GM18867 (cell line): ENCODE measurements around the gene BSCL2.
"Not testable (repeated sequence)": the region's sequence is repeated elsewhere in the genome, so short reads cannot be mapped to it uniquely, and the experiment has no call there.

Experiments
- ATAC-seq: cut with Tn5 transposase; IDR thresholded peaks from one replicate; pipeline ENCODE4 v1.9.1; 2021; ENCODE audit warnings: mild to moderate bottlenecking, moderate library complexity; ENCODE audit not compliant: unreplicated experiment

BSCL2 gene

GRCh38 chr11:62664405-62665074 is 42.7 kb downstream of the BSCL2 start:
- peak; percentile 28 for ATAC-seq

DNA sequence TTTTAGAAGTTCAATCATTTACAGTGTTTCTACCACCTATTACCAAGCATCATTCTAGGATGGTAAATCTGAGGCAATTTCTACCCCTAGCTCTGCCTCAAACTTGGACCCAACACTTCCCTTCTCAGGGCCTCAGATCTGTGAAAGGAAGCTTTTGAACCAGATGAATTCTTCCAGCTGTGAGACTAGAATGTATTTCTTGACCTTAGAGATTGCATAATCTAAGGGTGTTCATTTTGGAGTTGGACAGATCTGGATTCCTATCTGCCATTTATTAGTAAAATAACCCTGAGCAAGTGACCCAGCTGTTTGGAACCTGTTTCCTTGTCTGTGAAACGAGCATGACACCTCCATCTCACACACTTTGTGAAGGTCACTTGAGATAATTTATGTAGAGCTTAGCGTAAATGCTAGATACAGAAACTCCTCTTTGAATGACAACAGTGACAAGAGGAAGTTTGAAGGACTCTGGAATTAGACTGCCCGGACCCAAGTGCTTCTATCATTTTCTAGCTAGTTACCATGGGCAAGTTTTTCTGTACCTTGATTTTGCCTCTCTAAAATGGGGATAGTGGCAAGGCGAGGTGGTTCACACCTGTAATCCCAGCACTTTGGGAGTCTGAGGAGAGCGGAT is 50.3 kb downstream of the BSCL2 start:
- no peak for ATAC-seq

- no peak for ATAC-seq
Measured at GRCh38 chr11:62654297-62654696, 52.9 kb downstream of the BSCL2 start.

GRCh38 chr11:62652161-62653006 is 54.8 kb downstream of the BSCL2 start:
- no peak for ATAC-seq

DNA sequence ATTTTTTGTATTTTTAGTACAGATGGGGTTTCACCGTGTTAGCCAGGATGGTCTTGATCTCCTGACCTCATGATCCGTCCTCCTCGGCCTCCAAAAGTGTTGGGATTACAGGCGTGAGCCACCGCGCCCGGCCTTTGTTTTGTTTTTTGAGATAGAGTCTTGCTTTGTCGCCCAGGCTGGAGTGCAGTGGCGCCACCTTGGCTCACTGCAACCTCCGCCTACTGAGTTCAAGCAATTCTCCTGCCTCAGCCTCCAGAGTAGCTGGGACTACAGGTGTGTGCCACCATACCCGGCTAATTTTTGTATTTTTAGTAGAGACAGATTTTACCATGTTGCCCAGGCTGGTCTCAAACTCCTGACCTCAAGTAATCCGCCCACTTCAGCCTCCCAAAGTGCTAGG is 56.9 kb downstream of the BSCL2 start:
- ATAC-seq = not testable (repeated sequence)

DNA sequence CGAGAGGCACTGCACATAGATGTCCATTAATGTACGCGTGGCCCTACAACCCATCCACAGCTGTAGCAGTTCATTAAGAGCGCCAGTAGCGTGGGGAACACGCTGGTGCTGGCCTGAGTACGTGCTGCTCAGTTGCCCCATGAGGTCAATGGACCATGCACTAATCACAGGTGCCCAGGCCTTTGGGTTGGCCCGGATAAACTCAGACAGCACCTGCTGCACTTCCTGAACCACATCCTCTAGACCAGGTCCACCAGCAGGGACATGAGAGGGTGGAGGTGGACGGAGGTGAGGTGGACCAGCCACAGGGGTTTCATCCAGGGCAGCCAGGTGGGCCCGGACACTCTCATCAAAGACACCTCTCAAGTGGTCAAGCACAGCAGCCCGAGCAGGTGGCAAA is 57.7 kb downstream of the BSCL2 start:
- no peak for ATAC-seq

GRCh38 chr11:62648967-62649364 is 58.3 kb downstream of the BSCL2 start:
- ATAC-seq = no peak

GRCh38 chr11:62648185-62648966 is 58.8 kb downstream of the BSCL2 start:
- no peak for ATAC-seq

- no peak for ATAC-seq
Measured at GRCh38 chr11:62647609-62648005, 59.6 kb downstream of the BSCL2 start.

DNA sequence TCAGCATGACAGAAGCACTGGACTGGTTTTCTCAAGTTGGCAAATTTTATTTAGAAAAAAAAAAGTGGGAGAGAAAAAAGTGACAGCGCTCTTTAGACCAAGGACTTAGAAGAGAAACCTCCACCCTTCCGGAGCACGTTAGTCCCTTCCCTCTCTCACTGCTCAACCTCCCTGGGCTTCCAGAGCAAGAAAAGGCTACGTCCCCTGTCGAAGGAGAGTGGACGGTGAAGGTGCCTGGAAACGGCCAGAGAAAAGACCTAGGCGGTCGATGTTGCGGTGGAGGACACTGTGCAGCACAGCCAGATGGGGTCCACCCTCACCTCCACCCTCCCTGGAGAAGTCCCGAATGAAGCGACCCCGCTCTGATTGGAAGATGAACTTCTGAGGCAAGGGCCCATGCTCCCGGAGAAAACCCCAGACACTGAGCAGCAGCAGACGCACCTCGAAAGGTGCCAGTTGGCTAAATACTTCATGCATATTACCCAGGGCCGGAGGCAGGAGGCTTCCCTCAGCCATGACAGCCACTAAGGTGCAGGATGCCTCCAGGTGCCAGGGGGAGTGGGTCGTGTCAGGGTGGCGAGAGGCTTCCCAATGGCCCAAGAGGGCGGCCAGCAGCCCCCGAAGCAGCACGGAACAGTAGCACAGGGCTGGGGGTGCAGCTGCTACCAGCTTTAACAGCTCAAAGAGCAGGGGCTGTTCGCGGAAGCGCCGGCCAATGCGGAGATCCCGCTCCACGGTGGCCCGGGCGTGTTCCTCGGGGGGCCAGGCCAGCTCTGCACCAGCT is 60.2 kb downstream of the BSCL2 start:
- no peak for ATAC-seq

- ATAC-seq = peak; percentile 91
Measured at GRCh38 chr11:62645946-62646824, 61.0 kb downstream of the BSCL2 start, which contains the start of gene GANAB. Gene GANAB (minus strand): TSS chr11:62646613. CDS start chr11:62646599, 14 bp downstream.

GRCh38 chr11:62645671-62645945 is 61.6 kb downstream of the BSCL2 start:
- ATAC-seq = no peak

DNA sequence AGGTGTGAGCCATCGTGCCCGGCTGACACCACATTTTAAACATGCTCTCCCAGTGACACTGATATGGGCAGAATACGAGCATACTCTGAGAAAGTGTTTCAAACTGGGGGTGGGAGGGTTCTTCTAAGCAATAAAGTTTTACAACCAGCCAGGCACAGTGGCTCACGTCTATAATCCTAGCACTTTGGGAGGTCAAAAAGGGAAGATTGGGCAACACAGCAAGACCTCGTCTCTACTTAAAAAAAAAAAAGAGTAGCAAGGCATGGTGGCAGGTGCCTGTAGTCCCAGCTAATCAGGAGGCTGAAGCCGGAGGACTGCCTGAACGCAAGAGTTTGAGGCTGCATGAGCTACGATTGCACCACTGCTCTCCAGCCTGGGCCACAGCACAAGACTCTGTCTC is 63.0 kb downstream of the BSCL2 start:
- ATAC-seq = no peak
